AG04450 (cell line): ENCODE results near the gene FOXF1. TPM values are rescaled to one million over a fixed set of nuclear protein-coding genes. Genes with fewer than 3 reads are reported as not detected.

ENCODE experiments used
- CTCF ChIA-PET: fragments of 300-600, 350-600 bp; formaldehyde crosslinking; extraction: SDS; loops from one replicate; lab custom pipeline; 2022; ENCODE audit warnings: antibody characterized with exemption, inconsistent platforms; lab: Charles Lee
- POLR2A ChIA-PET: fragments of 350-600 bp; formaldehyde crosslinking; extraction: SDS; loops from one replicate; lab custom pipeline; 2021; ENCODE audit warnings: antibody characterized with exemption, inconsistent platforms; lab: Yijun Ruan, JAX
- DNase-seq: peaks from one replicate; pipeline ENCODE4 v3.0.0-alpha.2; 2011; ENCODE audit warnings: low read depth, low spot score
- H3K27ac ChIP-seq: one replicate; pipeline ENCODE4 v1.5.1; 2012; ENCODE audit warnings: low read depth, low read length, control low read depth
- H3K27me3 ChIP-seq: one replicate; pipeline ENCODE4 v1.6.0; 2012; ENCODE audit warnings: low read length; ENCODE audit not compliant: control insufficient read depth, insufficient read depth
- H3K4me3 ChIP-seq: 2 replicates; pipeline ENCODE4 v1.5.1; 2011; ENCODE audit warnings: mild to moderate bottlenecking, low read depth, low read length, control low read depth
- H3K9me3 ChIP-seq: 2 replicates; pipeline ENCODE4 v1.5.1; 2012; ENCODE audit warnings: low read length; ENCODE audit not compliant: control insufficient read depth, insufficient read depth
- CTCF ChIP-seq: IDR thresholded peaks from 2 replicates; pipeline ENCODE4 v1.5.1; 2011; ENCODE audit warnings: low read depth, low read length, control low read depth, inconsistent platforms
- polyA plus RNA-seq: library from polyadenylated mRNA; depleted of rRNA; stranded (reverse); fragments of >200 nt; gene quantifications from 2 replicates; pipeline ENCODE4 v1.2.3, GENCODE V29; 2011

The FOXF1 gene
- polyA plus RNA-seq, 1 experiment = 61.0 TPM

- Histone ChIP-seq H3K9me3 (peaks cover 3% of the 10 kb centered on the region; the same call in 1 of the 2 replicates), H3K27ac (no peak overlapping the region), H3K4me3 (no peak overlapping the region), H3K27me3 (peaks cover 2% of the 10 kb centered on the region)
- no peak for DNase-seq
- no peak for TF ChIP-seq CTCF
- ChIA-PET POLR2A (no interaction called here), CTCF (interaction anchor here (1.3 to 1.8 kb wide), 3 partner anchors 503 to 736 kb away, joined by 5 to 9 read pairs (median 6); no protein-coding TSS in a partner anchor)
Measured at GRCh38 chr16:86557587-86557986, 47.3 kb downstream of the FOXF1 start.

GRCh38 chr16:86558355-86559193, 48.2 kb downstream of the FOXF1 start:
- Histone ChIP-seq H3K9me3 (peaks cover 3% of the 10 kb centered on the region; the same call in 1 of the 2 replicates), H3K27ac (no peak overlapping the region), H3K27me3 (peaks cover 2% of the 10 kb centered on the region), H3K4me3 (no peak overlapping the region)
- TF ChIP-seq CTCF = no peak
- ChIA-PET CTCF (interaction anchor here (0.7 to 1.8 kb wide), 6 partner anchors 39 to 737 kb away, joined by 3 to 9 read pairs (median 5); no protein-coding TSS in a partner anchor), POLR2A (no interaction called here)
- no peak for DNase-seq

GRCh38 chr16:86559802-86560305, 49.5 kb downstream of the FOXF1 start:
- CTCF ChIA-PET = no interaction called here
- peaks cover 2% of the 10 kb centered on the region for H3K27me3 ChIP-seq
- no peak overlapping the region for H3K27ac ChIP-seq
- TF ChIP-seq CTCF = no peak
- H3K9me3 ChIP-seq = peaks cover 3% of the 10 kb centered on the region; the same call in 1 of the 2 replicates
- H3K4me3 ChIP-seq = no peak overlapping the region
- POLR2A ChIA-PET = interaction anchor here (0.6 kb wide), 1 partner anchor 492 kb away, joined by 3 read pairs; no protein-coding TSS in a partner anchor
- no peak for DNase-seq

- ChIA-PET POLR2A (no interaction called here), CTCF (interaction anchor here (0.9 to 4.4 kb wide), 8 partner anchors 10 to 743 kb away, joined by 3 to 148 read pairs (median 8); no protein-coding TSS in a partner anchor)
- Histone ChIP-seq H3K27me3 (peaks cover 2% of the 10 kb centered on the region), H3K9me3 (no peaks in the 10 kb centered on the region; the same call in 1 of the 2 replicates), H3K27ac (no peak overlapping the region), H3K4me3 (no peak overlapping the region)
- no peak for DNase-seq
- TF ChIP-seq CTCF = no peak
Measured at GRCh38 chr16:86562356-86562755, 52.0 kb downstream of the FOXF1 start.
